ENCODE results near the gene MAST1.
"Not testable (repeated sequence)": the region's sequence is repeated elsewhere in the genome, so short reads cannot be mapped to it uniquely, and the experiment has no call there.

MAST1 gene

DNA sequence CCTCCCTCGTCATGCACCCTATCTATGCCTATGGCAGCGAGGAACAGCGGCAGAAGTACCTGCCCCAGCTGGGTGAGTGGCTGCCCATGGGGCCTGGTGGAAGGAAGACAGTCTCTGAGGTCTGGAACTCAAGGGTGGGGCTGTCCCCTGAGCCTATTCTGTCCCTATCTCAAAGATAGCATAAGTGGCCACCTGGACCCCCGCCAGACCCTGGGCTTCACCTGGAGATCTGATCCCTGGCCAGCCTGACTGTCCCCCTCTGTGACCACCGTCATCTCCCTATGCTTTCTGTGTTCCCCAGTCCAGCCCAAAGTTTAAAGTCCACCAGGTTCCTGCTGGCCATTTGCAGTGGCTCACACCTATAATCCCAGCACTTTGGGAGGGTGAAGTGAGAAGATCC, 55.3 kb downstream of the MAST1 start:
- no peak for DNase-seq
- no peak for ATAC-seq

DNA sequence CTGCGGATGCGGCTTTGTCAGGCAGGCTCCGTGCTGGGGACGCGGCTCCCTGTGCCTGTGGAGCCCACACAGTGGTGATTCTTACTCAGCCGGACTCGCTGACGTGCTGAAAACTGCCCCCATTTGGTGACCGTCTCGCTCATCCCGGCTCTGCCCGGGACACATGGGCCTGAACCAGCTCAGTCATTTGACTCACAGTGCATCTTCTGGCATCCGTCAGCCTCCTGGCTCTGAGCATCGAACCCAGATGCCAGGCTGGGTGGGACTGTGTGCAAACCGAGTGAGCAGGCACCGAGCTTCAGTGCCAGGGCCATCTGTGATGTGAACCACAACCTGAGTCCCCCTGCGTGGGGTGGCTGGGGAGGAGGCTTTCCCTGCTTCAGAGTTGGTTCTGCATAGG, 58.1 kb downstream of the MAST1 start:
- DNase-seq (no peak), ATAC-seq (no peak)

DNA sequence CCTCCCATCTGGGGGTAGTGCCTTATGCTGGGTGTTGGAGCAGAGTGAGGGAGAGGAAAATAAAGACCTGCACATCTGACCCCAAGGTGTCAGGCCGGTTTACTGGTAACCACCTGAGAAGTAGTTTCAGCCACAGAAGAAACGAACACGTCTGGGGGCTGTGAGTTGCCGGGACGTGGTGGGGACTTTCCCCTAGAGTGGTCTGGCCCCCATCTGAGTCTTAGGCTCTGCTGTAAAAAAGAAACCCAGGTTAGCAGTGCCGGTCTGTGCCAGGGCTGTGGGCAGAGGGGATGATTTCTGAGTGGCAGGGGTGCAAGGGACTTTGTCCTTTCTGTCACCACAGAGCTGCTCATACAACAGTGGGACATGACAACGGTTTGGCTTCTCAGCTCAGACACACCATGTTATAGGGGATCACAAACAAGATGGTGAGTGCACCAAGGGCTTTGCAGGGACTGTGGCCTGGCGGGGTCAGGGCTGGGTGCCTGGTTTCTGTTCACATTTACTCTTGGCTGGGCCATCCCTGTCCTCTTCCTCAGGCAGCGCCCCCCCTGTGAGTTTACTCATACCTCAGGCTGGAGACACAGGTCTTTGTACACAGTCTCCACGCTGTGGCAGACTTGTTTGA, 61.7 kb downstream of the MAST1 start:
- ATAC-seq (peak; percentile 93), DNase-seq (peak; percentile 44)

DNA sequence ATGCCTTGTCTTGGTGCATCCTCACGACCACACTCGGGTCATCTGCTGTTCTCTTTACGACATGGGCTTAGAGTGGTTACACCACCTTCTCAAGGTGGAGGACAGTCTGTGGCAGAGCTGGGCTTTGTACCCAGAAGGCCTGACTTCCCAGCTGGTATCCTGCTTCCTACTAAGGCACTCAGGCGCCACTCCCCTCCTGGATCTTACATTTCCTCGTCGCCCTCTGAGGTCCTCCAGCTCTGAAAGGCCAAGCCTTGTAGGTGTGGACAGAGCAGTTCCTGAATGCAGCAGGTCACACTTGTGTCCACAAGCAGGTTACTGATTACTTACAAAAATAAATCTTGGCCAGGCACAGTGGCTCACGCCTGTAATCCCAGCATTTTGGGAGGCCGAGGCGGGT, 68.9 kb downstream of the MAST1 start:
- ATAC-seq (no peak), DNase-seq (no peak)

- ATAC-seq (no peak), DNase-seq (no peak)
Measured at GRCh38 chr19:12912571-12912970, 74.3 kb downstream of the MAST1 start.

GRCh38 chr19:12913011-12913561, 74.8 kb downstream of the MAST1 start:
- ATAC-seq (no peak), DNase-seq (no peak)

DNA sequence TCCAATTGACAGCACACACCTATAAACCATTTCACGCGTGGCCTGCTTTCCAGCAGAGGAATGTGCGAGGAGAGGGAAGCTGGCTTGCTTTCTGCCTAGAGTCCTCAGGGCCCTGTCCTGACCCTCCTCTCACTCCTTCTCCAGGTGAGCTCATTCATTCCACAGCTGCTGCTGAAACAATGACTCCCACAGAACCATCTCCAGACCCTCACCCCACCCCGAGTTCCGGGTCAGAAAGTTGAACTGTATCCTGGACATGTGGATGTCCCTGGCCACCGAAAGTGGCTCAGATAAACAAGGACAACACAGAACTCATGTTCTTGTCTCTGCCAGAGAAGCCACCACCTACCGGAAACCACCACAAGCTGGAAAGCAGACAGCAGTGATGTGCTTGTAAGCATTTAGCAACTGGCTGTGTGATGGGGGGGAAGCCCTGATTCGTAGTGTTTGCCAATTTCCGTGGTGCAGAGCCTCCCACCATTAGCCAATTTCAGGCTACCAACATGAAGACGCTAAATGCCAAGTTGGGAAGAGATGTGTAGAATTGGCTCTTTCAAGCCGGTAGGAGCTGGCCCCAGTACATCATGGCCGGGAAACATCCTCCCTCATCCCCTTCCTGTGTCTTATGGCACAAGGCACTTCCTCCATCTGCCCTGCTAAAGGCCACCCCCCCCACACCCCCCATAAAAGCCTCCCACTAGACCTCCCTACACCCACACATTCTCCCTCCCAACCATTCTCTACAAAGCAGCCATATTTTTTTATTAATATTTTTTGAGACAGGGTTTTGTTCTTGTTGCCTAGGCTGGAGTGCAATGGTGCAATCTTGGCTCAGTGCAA, 75.8 kb downstream of the MAST1 start:
- ATAC-seq: peak; percentile 68
- DNase-seq: peak; percentile 55

DNA sequence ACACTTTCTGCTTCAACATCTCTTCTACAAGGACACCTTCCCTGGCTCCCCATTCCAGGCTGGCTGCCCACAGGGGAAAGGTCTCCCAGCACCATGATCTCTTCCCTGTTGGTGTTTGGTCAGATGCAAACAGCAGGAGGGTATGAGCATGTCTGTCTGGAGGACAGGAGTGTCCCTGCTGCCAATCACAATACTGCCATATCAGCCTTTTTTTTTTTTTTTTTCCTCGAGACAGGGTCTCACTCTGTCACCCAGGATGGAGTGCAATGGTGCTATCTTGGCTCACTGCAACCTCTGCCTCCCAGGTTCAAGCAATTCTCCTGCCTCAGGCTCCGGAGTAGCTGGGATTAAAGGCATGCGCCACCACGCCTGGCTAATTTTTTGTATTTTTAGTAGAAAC, 77.5 kb downstream of the MAST1 start:
- not testable (repeated sequence) for ATAC-seq, DNase-seq

GRCh38 chr19:12918253-12918652, 79.9 kb downstream of the MAST1 start:
- no peak for ATAC-seq
- DNase-seq: no peak

DNA sequence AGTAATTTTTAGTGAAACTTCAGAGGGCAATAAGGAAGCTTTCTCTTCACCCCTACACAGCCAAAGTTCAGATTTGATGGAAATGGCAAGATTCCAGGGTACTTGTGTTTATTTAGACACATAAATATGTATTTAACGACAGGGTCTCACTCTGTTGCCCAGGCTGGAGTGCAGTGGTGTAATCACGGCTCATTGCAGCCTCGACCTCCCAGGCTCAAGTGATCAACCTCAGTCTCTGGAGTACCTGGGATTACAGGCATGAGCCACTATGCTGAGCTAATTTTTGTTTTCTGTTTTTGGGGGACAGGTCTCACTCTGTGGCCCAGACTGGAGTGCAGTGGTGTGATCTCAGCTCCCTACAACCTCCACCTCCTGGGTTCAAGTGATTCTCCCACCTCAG, 82.7 kb downstream of the MAST1 start:
- no peak for DNase-seq
- ATAC-seq: no peak

- no peak for DNase-seq
- ATAC-seq: no peak
Measured at GRCh38 chr19:12922959-12923358, 84.6 kb downstream of the MAST1 start.

Data from stimulated activated naive CD8-positive, alpha-beta T cell treated with anti-CD3 and anti-CD28 coated beads, Interleukin-15, Interleukin-2, amounts not matched to agents 100 U/mL and 50 U/mL, for 24 hours (primary cell).